ACC112 (cell line): Measurements from ENCODE around the gene DCST1.

Experiments used
- H2AFZ ChIP-seq: fragments of 200-600 bp; sonication (generic); one replicate; pipeline ENCODE4 v1.6.0; 2017; ENCODE audit warnings: antibody characterized with exemption, low read length; ENCODE audit not compliant: unreplicated experiment
- H3K27ac ChIP-seq: fragments of 200-600 bp; sonication (generic); 2 replicates; pipeline ENCODE4 v1.5.1; 2014; ENCODE audit warnings: low read depth, mild to moderate bottlenecking, antibody characterized with exemption, low read length, moderate library complexity
- H3K27me3 ChIP-seq: fragments of 200-600 bp; sonication (generic); 2 replicates; pipeline ENCODE4 v1.6.1; 2014; ENCODE audit warnings: mild to moderate bottlenecking, antibody characterized with exemption, low read length, moderate library complexity, mixed read lengths; ENCODE audit not compliant: insufficient read depth
- H3K36me3 ChIP-seq: fragments of 200-600 bp; sonication (generic); 2 replicates; pipeline ENCODE4 v1.6.1; 2016; ENCODE audit warnings: mild to moderate bottlenecking, antibody characterized with exemption, low read length, moderate library complexity, mixed read lengths; ENCODE audit not compliant: insufficient read depth
- H3K4me1 ChIP-seq: fragments of 200-600 bp; sonication (generic); one replicate; pipeline ENCODE4 v1.6.1; 2016; ENCODE audit warnings: low read length, mixed read lengths; ENCODE audit not compliant: insufficient read depth, unreplicated experiment, control insufficient read depth
- H3K4me3 ChIP-seq: fragments of 200-600 bp; sonication (generic); 2 replicates; pipeline ENCODE4 v1.5.1; 2014; ENCODE audit warnings: mild to moderate bottlenecking, low read depth, low read length
- H3K79me2 ChIP-seq: fragments of 200-600 bp; sonication (generic); one replicate; pipeline ENCODE4 v1.6.0; 2016; ENCODE audit warnings: low read length; ENCODE audit not compliant: control insufficient read depth, unreplicated experiment, insufficient read depth

DCST1 gene

DNA sequence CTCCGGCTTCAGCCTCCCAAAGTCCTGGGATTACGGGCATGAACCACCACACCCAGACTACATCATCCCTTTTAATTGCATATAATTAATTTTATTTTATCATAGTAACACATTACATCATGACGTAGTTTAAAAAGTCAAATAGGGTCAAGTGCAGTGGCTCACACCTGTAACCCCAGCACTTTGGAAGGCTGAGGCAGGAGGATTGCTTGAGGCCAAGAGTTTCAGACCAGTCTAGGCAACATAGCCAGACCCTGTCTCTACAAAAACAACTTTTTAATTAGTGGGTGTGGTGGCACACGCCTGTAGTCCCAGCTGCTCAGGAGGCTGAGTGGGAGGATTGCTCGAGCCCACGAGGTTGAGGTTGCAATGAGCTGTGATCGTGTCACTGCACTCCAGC, 65.7 kb downstream of the DCST1 start:
- no peak overlapping the region for H3K4me3 ChIP-seq
- peaks cover 12% of the 10 kb centered on the region; the same call in 1 of the 2 replicates for H3K27me3 ChIP-seq
- H3K4me1 ChIP-seq = peaks cover 5% of the 10 kb centered on the region
- H3K27ac ChIP-seq = no peak overlapping the region
- H3K36me3 ChIP-seq = no peaks in the 10 kb centered on the region
- no peak overlapping the region for H2AFZ ChIP-seq
- H3K79me2 ChIP-seq = no peaks in the 10 kb centered on the region
